GM21423 (cell line): ENCODE measurements around the gene PPDPF.
A peak's percentile ranks its signal among the peaks of the same experiment; 100 is the strongest.

Source experiments
- ATAC-seq: cut with Tn5 transposase; IDR thresholded peaks from one replicate; pipeline ENCODE4 v1.9.1; 2021; ENCODE audit warnings: mild to moderate bottlenecking, moderate library complexity; ENCODE audit not compliant: unreplicated experiment

Gene PPDPF

DNA sequence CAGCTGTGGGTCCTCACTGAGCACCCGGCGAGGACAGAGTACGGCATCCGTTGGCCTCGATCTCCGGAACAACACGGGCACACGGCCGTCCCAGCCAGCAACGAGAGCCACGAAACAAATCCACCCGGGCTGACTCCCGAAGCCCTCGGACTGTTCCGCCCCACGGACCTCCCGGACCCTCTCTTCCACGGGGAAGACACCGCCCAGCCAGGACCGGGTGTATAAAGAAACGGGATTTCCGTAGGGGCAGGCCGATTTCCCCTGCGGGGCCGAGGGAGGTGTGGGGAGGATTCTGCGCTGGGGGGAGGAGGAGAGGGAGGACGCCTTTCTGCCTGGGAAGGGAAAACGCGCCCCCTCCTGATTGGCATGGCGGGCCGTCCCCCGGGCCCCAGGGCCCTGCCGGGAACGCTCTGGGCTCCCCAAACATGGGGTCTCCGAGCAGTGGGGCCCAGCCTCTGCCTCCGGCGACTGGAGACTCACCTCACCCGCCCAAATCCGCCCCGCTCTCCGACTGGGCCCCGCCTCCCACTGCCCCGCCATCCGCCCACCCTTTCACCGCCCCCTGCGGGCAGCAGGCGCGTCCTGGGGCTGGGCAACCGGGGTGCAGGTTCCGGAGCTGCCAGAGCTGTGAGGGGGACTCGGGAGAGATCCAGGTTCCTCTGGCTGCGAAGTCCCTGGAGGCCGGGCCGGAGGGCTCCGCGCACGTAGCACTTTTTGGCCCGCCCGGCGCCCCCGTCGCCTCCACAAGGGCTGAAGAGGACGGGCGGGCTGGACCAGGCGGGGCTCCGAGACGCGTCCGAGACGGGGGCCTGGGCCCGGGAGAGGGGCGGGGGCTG is 679 bp upstream of the PPDPF start:
- ATAC-seq, result peak; percentile 48

DNA sequence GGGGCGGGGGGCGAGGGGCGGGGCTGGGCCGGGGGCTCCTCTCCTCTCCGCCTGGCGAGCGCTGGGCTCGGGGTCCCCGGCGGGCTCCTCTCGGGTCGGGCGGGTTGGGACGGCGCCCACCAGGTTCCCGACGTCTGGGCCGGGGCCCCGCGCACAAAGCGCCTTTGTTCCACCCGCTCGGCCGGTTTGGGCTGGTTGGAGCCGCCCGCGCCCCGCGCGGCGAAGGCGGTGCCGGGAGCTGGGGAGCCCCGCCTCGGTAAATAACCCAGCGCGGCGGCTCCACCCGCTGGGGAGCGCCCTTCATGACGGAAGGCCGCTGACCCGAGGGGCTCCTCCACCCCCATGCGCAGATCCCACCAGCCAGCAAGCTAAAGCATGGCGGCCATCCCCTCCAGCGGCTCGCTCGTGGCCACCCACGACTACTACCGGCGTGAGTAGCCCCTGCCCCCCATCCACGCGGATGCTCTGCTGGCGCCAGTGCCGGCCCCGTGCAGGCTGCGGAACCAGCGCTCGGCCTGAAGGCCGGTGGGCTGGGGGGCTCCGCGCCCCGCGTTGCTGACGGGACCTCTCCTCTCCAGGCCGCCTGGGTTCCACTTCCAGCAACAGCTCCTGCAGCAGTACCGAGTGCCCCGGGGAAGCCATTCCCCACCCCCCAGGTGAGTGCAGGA is 503 bp downstream of the PPDPF start:
- ATAC-seq, result peak; percentile 39

DNA sequence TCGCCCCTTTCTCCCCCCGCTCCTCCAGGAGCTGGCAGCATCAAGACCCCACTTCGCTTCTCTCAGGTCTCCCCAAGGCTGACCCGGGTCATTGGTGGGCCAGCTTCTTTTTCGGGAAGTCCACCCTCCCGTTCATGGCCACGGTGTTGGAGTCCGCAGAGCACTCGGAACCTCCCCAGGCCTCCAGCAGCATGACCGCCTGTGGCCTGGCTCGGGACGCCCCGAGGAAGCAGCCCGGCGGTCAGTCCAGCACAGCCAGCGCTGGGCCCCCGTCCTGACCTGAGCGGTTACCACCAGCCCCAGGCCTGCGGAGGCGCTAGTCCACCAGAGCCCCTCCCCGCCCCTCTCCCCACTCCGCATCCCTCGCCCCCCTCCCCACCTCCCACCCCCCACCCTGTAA is 1.0 kb downstream of the PPDPF start:
- no peak for ATAC-seq

DNA sequence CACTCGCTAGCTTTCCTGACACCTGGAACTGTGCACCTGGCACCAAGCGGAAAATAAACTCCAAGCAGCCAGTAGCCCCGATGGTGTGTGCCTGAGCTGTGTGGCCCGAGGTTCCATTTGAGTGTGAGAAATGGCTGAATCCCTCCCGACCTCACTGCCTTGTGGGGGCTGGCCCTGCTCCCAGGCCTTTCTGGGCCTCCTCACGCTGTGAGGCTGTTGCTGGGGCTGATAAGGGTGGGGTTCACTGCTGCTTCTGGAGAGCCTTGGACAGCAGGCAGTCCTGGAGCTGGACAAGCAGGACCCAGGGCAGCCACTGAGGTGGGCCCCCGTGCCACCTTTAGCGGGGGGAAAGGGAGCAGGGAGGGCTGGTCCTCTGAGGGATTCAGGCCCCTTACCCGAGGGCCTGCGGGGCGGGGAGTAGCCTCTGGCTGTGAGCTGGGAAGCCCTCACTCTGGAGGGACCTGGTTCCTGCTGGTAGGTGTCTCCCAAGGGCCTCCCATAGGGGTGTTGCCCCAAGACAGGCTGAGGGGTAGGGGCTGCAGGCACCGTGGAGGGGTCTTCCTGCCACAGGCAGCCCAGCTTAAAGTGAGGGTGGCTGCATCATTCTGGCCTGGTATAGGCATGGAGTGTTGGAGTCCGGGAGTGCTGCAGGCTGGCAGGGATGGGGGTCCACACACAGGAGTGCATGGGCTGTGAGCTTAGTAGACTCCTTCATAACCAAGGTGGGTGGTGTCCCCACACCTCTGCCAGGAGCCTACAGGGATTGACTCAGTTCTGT is 1.7 kb downstream of the PPDPF start:
- no peak for ATAC-seq

DNA sequence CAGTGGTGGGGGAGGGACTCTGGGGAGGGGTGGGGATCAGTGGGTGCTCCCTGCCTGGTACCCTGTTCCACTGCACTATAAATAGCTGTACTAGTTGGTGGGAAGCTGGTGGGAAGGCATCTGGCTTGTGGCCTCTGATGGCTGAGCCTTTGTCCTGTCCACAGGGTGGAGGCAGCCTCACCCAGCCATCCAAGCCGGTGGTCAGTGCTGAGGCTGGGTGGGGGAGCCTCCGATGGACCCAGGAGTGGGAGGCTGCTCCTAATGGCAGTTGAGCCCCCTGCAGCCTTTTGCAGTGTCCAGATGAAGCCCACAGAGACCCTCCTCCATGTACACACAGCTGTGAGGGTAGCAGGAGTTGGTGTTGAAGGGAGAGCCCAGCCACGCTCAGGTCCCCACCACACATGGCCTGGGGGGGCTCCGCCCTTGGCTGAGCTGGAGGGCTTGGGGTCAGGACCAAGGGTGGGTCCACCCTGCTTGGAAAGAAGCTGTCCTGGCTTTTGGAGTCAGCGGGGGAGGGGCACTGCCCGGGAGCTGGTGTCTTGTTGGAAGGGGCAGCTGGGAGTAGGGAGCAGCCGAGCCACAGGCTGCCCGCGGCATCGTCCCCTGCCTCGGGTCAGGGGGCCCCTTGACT is 2.5 kb downstream of the PPDPF start:
- no peak for ATAC-seq

DNA sequence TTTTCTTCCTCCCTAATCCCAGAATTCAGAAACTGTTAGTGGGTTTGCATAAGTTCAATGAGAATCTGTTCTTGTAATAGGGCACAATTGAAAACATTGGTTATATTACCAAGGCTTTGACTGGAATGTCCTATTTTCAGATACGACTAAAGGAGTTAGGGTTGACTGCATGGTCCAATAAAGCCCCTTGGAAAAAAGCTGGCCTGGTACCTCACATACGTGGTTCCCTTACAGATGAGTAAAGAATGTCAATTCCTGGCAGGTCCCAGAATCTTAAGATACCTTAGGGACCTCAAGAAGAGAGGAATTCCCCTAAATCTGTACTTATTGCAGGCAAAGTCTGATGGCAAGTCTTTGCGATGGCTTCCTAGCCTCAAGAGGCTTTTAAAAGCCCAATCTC is 4.6 kb downstream of the PPDPF start:
- no peak for ATAC-seq

DNA sequence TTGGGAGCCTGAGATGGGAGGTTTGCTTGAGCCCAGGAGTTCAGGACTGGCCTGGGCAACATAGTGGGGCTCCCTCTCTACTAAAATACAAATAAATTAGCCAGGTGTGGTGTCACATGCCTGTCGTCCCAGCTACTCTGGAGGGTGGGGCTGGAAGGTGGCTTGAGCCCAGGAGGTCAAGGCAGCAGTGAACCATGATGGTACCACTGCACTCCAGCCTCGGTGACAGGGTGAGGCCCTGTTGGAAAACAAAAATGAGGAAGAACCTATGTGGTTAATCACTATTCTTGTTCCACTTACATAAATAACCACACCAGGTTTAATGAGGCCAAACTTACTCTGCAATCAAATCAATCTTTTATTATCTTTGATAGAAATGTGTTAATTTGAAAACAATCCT is 5.4 kb downstream of the PPDPF start:
- ATAC-seq, result no peak

DNA sequence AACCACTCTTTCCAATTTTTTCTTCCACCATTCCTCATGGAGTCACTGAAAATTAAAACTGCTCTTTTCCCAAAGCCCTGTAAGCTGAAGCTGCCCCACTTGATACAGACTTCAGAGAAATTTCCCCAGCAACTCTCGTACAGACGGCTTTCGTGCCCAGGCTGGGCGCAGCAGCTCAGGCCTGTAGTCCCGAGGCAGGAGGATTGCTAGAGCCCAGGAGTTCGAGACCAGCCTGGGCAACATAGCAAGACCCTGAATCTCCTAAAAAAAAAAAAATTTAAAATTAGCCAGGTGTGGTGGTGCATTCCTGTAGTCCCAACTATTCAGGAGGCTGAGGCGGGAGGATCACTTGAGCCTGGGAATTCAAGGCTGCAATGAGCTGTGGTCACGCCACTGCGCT is 6.6 kb downstream of the PPDPF start:
- no peak for ATAC-seq

DNA sequence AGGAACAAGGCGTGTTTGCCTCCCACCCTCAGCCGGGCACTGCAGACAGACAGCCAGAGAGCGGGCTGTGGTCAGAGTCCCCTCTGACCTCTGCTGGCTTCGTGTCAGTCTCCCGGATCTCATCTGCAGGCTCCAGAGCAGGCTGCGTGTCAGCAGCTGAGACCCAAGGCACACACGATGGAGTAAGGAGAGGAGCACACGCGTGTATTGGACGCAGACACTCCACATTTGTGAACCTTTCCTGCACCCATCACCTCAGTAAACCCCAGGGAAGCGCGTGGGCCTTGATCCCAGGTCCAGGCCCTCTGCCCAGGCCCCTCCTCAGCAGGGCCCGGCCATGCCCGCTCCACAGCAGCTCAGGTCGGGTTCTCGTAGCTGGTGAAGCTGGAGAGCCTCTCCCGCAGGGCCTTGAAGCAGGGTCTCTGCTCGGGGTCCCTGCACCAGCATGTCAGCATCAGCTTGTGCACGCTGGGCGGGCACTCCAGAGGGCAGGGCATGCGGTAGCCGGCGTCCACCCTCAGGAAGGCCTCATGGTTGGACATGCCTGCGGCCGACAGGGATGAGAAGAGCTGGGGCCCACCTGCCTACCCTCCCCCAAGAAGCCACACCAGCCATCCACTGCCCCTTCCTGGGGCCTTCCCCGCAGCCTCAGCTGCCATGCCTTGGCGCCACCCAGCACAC is 8.8 kb downstream of the PPDPF start:
- no peak for ATAC-seq

DNA sequence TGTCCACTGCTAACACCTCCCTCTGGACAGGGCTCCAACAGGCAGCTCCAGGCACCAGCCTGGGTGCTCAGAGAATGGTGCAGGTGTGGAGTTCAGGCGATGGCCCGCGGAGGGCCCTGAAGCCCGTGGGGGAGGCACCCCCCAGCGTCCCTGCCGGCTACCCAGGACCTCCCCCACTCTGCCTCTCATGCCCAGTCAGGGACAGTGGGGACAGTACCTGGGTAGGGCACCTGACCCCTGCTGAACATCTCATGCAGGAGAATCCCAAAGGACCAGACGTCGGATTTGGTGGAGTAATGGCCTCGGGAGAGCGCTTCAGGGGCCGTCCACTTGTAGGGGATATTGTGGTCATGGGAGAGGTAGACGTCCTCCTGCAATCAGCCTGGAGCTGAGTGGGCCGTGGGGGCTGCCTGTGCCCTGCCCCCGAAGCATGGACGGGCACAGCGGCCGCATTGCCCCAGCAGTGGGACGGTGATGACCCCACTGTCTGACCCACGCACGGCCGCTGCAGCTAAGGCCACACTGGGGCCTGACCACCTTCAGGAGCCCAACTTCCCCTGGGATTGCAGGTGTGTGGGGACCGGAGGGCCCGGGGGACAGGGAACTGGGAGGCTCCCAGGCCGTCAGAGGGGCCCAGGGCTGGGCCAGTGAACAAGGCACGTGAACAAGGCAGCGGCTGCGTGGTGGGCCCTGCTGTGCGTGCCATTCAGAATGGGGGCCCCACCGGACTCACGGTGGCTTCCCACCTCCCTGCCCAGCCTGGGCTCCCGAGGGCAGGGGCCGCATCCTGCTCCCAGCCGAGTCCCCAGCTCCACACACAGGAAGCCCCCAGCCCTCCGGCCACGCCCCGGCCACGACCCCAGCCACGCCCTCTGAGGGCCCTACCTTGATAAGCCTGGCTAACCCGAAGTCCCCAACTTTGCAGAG is 9.6 kb downstream of the PPDPF start:
- no peak for ATAC-seq

DNA sequence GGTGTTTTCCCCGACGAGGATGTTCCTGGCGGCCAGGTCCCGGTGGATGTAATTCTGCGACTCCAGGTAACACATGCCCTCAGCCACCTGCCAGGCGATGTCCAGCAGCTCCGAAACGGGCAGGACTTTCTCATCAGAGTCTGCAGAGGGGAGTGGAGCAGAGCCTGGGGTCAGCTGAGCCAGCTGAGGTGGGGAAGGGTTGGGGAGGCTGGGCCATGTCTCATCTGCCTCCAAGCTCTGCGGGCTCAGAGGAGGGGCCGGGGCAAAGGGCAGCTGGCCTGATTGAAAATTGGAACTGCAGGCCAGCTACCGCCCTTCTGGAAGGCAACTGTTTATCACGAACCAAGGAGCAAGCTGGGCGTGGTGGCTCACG is 10.2 kb downstream of the PPDPF start:
- no peak for ATAC-seq

DNA sequence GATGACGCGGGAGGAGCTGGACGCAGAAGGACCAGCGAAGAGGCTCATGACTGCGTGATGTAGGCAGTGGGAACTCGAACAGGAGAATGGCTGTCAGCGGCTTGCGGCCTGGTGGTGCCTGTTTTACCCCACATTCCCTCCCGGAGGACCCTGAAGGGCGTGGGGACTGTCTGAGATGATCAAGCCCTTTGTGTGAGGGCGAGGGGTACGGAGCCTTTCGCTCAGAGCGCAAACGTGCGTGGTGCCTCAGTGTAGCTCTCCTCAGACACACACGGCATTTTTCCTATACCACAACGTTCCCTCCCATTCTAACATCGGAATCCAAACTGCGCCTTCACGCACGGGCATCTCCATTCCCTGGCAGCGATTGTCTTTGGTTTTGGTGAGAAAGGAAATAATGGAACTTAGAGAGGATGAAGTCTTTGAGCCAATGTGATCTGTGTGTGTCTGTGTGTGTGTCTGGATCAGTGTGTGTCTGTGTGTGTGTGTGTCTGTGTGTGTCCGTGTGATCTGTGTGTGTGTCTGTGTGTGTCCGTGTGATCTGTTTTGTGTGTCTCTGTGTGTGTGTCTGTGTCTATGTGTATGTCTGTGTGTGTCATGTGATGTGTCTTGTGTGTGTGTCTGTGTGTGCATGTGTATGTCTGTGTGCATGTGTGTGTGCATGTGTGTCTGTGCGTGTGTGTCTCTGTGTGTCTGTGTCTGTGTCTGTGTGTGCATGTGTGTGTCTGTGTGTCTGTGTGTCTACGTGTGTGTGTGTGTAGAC is 11.3 kb downstream of the PPDPF start:
- no peak for ATAC-seq

DNA sequence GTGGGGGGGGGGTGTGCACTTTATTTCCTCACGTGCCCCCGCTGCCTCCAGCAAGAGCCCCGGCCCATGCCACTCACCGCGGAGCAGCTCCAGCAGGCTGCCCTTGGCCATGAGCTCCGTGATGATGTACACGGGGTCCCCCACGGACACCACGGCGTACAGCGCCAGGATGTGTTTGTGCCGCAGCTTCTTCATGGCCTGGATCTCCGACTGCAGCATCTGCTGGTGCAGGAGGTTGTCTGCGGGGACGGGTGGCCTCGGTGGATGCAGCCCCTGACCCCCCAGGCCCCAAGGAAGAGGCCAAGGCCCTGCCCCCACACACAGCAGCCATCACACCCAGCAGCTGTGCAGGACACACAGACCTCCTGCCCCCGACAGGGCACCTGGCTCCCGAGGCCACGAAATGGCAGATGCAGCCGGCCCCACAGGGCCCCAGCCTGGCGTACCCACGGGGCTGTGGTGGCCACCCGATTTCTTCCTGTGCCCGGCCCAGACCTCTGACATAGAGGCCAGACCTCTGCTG is 11.9 kb downstream of the PPDPF start:
- no peak for ATAC-seq

DNA sequence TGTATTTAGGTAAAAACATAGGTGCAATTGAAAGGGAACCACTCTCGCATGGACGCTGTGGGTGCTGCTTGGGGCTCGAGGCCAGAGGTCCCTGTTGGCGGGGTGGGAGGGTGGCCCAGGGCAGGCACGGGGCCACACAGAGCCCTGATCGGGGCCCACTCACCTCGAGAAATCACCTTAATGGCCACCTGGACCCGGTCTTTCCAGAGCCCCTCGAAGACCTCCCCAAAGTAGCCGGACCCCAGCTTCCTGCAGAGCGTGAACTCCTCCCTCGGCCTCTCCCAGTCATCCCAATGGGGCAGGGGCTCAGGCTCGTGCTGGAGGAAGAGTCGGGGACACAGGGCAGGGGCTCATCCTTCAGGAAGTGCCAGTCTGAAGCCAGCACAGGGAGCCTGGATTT is 12.8 kb downstream of the PPDPF start:
- ATAC-seq, result no peak

DNA sequence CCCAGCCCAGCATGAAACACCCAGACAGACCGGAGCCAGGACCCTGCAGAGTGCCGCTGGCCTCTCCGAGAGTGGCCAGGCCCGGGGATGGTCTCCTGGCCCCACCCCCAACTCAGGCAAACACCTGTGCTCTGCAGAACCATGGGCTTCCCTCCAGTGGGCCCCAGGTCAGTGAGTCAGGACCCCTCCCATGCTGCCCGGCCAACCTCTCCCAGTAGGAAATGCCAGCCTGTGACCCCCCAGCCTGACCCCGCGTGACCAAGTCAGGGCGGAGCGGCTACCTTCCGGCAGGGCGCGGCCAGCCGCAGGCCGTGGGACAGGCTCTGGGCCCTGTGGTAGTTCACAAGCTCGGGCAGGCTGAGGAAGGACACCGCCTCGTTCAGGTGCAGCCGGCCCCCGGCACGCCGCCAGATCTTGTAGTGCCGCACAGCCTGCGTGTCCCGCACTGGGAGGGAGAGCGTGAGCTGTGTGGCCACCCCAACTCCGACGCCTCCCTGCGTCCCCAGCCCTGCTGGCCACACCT is 13.4 kb downstream of the PPDPF start:
- no peak for ATAC-seq

DNA sequence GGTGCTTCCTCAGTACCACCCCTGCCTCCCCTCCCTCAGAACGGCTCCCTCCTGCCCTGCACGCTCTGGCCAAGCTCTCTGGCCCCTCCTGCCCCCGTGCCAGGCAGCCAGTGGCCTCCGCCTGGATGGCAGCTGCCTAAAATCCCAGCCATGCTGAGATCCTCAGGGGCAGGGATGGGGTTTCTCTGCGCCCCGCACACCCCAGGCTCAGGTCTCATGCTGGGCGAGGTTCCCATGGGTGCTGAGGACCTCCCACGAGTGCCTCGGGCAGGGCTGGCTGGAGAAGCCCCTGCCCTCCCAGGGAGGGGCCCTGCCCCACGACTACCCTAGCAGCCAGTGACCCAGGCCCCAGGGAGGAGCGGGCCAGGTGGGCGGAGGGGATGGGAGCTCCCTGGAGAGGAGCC is 13.9 kb downstream of the PPDPF start:
- no peak for ATAC-seq

DNA sequence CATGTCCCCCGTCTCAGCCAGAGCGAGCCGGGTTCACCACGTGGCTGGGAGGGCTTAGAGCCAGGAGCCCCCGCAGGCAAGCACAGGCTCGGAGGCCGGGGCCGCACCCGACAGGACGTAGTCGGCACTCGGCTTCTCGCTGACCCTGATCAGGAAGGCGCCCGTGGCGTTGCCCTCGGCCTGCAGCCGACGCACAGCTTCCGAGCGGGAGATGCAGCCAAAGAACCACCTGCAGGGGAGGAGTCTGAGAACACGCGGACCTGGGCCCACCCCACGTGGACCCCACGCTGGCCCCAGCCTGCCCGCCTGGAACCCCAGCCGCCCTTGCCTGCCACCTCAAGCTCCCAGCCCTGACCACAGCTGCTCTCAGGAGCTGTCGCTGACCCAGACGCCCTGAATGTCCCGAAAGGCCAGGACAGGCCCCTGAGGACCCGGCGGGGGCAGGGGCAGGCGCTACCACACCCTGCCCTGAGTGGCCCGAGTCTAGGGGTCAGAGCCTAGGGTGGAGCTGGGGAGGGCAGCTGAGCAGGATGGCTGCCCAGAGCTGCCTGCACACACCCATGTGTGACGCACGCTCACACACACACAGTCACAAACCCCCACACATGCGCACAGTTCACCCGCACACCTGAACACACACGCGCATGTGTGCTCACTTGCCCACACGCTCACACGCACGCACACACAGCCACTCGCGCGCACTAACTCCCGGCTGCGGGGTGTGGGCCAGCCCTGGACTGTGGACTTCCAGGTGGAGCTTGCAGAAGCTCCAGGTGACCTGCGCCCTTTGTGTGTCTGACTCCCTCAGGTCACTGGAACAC is 14.5 kb downstream of the PPDPF start:
- no peak for ATAC-seq
